D721Med (cell line): ENCODE results near the gene CRIM1.

Experiments
- DNase-seq: peaks from one replicate; pipeline ENCODE4 v3.0.0; 2011; ENCODE audit warnings: low spot score; ENCODE audit not compliant: insufficient read length
- FAIRE-seq: peaks from 2 replicates; lab custom pipeline; 2011; peaks lifted over from hg19 to GRCh38; lab: Jason Lieb, UNC
- CTCF ChIP-seq: IDR thresholded peaks from 2 replicates; pipeline ENCODE4 v1.5.1; 2012; ENCODE audit warnings: mild to moderate bottlenecking, control low read depth; ENCODE audit not compliant: insufficient read depth; ENCODE audit errors: missing control alignments

Gene CRIM1

GRCh38 chr2:36446294-36446693, 90.7 kb downstream of the CRIM1 start:
- no peak for TF ChIP-seq CTCF
- FAIRE-seq (no peak), DNase-seq (no peak)

GRCh38 chr2:36449213-36449612, 93.6 kb downstream of the CRIM1 start:
- no peak for FAIRE-seq
- DNase-seq = no peak
- TF ChIP-seq CTCF = no peak

- DNase-seq (no peak), FAIRE-seq (no peak)
- TF ChIP-seq CTCF = no peak
Measured at GRCh38 chr2:36449943-36450392, 94.4 kb downstream of the CRIM1 start.

- DNase-seq (no peak), FAIRE-seq (no peak)
- no peak for TF ChIP-seq CTCF
Measured at GRCh38 chr2:36450466-36451196, 95.1 kb downstream of the CRIM1 start.

- DNase-seq (no peak), FAIRE-seq (no peak)
- TF ChIP-seq CTCF = no peak
Measured at GRCh38 chr2:36451512-36451911, 95.9 kb downstream of the CRIM1 start.

GRCh38 chr2:36452260-36452659, 96.7 kb downstream of the CRIM1 start:
- DNase-seq = no peak
- no peak for TF ChIP-seq CTCF
- no peak for FAIRE-seq

- TF ChIP-seq CTCF = no peak
- FAIRE-seq = no peak
- no peak for DNase-seq
Measured at GRCh38 chr2:36453652-36454051, 98.1 kb downstream of the CRIM1 start.
